HG03060 (cell line): ENCODE data around the gene RFC4.

Source experiments
- ATAC-seq: cut with Tn5 transposase; IDR thresholded peaks from one replicate; pipeline ENCODE4 v1.9.1; 2021; ENCODE audit warnings: low read depth, moderate number of reproducible peaks; ENCODE audit not compliant: unreplicated experiment

RFC4 gene

DNA sequence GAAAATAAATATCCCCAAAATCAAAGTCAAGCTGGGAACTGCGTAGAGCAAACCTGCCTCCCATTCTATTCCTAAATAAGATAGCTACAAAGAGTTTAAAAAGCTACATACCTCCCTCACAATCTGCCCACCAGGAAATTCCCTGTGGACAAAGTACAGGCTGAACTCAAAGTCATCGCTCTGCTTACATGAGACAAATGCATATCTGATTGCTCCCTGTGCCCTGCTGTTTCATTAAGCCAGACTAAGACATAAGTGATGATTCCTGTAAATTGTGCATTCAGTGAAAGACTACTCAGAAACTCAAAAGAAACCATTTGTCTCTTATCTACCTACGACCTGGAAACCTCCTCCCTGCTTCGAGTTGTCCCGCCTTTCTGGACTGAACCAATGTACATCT lies 51.4 kb downstream of the RFC4 start:
- no peak for ATAC-seq

DNA sequence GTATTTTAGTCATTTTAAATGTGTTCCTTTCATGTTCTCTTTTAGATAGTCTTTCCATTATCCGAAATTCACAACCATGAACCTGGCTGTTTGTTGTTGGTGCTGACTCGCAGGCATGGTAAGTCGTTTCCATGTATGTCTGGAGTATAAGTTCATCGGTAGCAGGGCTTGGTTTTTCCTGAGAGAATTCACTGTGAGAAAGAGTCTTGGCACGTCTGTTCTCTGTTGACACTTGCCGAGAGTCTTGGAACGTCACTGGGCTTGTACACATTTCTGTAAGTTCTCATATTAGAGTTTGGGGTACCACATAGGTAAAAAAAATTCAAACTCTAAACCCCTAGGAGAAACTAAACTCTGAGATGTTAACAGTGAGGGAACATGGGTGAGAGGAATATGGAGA lies 52.3 kb downstream of the RFC4 start:
- no peak for ATAC-seq

DNA sequence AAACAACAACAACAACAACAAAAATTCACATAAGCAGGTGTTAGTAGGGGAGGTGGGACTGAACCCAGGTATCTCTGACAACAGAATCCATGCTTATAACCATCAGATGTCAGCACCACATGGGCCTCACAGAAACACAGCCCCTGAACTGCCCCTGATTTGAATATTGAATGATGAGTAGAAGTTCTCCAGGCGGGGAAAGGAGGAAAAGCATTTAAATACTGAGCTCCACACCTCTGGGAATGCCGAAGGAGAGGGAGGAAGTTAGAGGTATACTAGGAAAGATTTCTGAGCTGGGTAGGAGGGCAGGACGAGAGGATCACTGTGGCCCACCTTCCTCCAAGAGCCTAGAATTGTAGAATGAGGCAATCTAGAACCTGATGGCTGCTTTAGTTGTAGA lies 54.8 kb downstream of the RFC4 start:
- no peak for ATAC-seq

GRCh38 chr3:186750316-186750715 lies 56.0 kb downstream of the RFC4 start:
- ATAC-seq = no peak

DNA sequence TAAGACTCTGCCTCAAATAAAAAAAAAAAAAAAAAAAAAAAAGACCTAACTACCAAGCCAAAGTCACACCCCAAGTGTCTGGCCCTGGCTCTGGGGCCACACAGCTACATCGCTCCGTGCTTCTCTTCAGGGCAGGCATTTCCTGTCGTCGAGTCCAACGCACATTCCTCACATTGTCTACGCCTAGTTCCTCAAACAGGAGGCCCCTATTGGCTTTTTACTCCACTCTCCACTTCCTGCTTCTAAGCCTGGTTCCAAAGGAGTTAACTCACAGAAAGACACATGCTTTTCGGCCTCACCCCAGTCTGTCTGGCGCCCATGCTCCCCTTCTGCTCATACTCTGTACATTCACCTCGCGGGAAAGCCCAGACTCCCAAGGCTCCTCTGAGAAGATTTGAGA lies 60.3 kb downstream of the RFC4 start:
- ATAC-seq = no peak

DNA sequence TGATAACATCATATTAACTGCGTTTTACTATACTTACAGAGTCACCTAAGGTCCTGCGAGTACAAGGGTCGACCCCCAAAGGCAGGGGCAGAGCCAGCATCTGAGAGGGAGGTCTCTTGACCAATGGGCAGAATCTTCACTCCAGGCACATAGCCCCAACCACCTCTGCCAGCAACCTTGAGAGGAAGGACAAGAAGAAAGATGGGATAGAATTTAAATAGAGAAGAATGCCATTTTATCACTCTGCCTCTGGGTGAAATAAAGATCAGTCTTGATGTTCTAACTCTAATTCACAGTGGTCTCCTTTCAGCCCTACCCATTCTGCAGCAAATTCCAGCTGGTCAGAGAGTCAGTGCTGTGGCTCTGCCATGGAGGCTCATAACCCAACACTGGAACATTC lies 62.6 kb downstream of the RFC4 start:
- ATAC-seq = no peak

DNA sequence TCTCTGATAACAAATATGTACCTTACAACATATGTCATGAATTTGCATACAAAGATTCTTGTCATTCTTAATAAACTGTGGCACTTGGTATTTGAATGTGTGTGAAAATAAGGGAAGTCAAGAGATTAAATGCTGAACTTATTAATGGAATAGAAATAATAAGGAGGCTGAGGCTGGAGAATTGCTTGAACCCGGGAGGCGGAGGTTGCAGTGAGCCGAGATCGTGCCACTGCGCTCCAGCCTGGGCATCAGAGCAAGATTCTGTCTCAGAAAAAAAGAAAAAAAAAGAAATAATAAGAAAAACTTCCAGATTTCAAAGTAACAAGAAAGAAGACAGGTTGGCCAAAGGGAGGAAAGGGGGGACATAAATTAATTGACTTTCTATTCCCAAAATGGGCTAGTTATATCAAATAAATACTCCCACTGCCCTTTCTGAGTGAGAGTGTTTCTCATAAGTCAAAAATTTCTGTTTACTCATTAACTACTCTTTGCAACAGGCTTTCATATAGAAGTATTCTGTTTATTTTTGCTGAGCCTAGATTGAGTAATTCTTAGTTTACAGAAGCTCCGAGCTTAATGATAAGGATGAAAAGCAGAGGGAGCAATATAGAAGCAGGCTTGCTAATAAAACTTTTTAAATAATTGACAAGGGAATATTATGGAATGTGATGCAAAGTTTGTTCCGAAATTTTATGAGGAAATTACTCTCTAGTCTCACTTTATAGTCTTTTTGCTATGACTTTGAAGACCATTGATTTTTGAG lies 63.5 kb downstream of the RFC4 start:
- ATAC-seq = no peak
